Frontal cortex (tissue), 4 donors: ENCODE measurements around the gene CELF2. TPM values are rescaled to one million over a fixed set of nuclear protein-coding genes. Genes with fewer than 3 reads are reported as not detected.

Experiments used
- DNase-seq, 2 donors: peaks; one replicate each; pipeline ENCODE4 v3.0.0; 2012; ENCODE audit warnings: low spot score in 2 of 2
- FAIRE-seq: peaks from 2 replicates; lab custom pipeline; 2012; peaks lifted over from hg19 to GRCh38; lab: Jason Lieb, UNC
- total RNA-seq: library from RNA; depleted of rRNA; stranded (reverse); fragments of >200 nt; gene quantifications from one replicate; pipeline ENCODE4 v1.2.3, GENCODE V29; 2014
- donor health status: control.
- donor health status: control.
- donor health status: control.

Gene CELF2
- total RNA-seq, 1 donor from 2014 or later: 129 TPM

- FAIRE-seq (no peak), DNase-seq (no peak)
These were observed 364.5 kb downstream of the CELF2 start for GRCh38 chr10:11382187-11382586.

DNA sequence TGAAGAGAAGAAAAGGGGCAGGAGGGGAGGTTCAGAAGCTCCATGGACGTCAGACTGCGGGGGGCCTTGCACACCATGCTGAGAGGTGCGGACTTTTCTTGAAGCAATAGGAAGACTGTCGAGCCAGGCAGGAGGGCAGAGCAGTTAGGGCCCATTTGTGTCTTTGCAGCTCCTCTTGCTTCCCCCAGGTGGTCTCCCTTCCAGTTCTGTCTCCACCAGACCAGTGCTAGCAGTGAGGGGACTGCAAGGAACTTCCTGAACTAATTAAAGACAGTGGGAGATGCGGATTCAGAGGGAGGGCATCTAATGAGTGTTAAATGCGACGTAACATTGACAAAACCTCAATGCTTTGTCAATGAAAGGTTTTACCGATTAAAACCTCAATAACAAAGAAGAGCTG lies 368.4 kb downstream of the CELF2 start:
- no peak for FAIRE-seq
- no peak for DNase-seq
